ENCODE results near the gene SALL1.

SALL1 gene

DNA sequence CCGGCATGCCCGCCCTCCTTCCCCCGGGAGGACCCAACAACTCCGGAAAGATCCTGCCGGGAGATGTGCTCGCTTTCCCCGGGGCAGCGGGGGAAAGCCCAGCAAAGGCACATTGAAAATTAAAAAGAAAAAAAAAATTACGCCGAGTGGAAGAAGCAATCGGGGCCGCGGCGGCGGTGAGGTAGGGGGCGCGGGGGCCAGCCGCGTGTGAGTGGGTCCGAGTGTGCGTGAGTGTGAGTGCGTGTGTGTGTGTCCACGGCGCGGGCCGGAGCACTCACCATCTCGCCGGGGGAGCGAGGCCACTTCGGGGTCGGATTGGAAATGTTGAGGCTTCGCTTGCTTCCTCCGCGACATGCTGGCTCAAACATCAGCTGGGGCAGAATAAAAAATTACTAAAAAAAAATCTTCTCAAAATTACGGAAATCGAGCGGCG, at the start of gene SALL1:
TSS of gene SALL1 (minus strand) at position 383 of the 433 bp plus-strand sequence. CDS start at position 354, 29 bp downstream.
- DNase-seq (ENCODE audit: low spot score) = peak; percentile 46

DNA sequence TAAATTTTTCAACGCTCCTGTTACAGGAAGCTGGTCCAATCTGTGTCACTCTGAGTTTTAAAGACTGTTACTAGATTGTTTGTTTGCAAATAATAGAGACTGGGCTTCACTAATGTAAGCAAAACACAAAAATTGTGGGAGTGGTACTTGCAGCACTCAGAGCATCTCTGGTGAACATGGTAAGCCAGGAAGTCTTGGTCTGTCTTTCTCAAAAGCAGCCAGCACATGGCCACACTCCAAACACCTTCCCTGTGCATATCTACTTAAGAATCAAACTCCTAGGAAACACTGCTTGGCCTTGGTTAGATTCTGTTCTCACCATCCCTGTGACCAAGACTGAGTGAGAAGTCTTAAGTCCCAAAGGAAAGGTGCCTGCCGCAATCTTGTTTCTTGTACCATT, 49.7 kb upstream of the SALL1 start:
- DNase-seq (ENCODE audit: low spot score) = no peak

DNA sequence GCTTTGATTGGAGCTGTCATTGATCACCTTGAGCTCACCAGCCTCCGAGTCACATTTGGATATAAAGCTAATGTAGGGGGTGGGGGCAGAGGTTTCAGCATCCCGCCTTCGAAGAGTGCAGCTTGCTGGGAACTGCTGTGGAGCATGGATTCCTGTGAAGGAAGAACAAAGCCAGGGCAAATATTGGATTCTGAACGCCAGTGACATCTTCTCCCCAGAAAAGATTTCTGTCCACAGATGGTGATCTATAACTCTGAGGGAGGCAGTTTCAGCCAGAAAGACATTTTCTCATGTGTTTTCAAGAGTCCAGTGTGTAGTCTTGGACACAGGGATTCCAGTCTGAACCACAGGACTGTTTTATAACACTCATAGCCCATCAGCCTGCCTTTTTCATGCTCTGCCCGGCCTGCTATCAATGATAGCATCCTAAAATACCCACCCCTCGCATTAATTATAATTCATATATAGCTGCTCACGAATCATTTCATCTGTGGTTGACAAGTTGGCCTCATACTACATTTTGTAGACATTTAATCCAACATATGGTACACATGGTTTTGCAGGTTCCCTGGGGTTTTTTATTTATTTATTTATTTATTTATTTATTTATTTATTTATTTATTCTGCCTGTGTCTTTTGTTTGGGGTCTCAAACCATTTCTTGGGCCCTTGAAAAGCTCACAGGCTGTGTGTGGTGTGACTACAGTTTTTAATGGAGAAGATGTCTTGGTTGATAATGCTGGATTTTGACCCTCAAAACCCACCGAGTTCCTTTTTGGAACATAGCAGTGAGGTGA, 47.1 kb upstream of the SALL1 start:
- no peak for DNase-seq (ENCODE audit: low spot score)

DNA sequence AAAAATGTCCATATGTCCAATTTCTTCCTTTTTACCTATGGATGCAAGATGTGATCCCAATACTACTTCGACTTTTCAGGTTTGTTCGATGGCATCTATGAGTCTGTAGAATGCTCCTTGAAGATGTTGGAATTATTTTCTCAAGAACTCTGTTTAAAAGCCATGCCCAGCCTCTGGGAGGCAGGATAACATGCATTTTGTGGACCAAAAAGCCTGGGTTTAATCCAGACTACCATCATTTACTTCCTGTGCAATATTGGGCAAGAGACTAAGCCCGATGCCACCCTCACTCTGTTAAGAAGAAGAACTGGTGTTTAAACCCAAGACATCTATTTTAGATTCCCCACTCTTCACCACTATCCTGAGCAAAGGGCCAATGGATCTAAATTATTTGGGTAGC, 42.8 kb upstream of the SALL1 start:
- DNase-seq (ENCODE audit: low spot score) = no peak

DNA sequence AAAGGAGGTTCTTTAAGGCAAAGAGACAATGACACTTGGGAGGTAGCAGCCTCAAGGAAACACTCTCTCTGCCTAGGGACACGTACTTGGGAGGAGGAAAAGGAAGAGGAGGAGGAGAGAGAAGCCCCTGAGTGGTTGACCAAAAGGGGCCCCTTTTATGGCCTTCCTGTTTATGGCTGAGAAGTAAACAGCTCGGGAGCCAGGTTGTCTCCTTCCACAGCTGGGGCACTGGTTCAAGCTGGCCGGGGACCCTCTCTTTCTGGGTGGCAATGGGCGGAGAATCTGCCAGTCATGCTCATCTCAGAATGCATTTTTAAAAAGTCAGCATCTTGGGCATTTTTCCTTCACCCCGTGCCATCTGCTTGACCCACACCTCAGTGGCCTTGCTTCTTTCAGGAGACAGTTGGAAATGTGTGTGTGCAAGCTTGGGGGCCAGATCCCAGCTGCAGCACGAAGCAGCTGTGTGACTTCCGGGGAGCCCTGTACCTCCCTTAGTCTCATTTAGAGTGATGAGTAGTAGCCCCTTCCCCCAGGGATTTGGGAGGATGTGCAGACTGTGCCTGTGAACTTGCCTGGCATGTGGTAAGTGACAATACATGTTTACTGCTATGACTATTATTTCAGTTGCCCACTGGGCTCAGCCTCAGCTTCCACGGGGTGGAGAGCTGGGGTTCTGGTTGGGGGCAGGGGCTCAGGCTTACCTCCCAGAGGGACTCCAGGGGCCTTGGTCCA, 33.8 kb upstream of the SALL1 start:
- no peak for DNase-seq (ENCODE audit: low spot score)

DNA sequence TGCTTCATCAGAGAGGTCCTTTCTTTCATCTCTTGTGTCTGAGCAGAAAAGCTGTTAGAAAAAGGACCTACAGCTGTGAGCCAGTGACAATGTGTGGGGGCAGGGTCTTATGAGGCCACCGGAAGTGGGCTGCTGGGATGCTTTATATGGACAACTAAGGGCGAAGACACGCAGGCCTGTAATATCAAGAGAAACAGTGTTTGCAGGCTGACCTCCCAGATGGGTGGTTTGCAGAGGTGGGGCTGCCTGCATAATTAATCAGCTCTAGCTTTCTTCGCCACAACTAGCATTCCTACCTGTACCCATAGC, 30.4 kb upstream of the SALL1 start:
- no peak for DNase-seq (ENCODE audit: low spot score)

DNA sequence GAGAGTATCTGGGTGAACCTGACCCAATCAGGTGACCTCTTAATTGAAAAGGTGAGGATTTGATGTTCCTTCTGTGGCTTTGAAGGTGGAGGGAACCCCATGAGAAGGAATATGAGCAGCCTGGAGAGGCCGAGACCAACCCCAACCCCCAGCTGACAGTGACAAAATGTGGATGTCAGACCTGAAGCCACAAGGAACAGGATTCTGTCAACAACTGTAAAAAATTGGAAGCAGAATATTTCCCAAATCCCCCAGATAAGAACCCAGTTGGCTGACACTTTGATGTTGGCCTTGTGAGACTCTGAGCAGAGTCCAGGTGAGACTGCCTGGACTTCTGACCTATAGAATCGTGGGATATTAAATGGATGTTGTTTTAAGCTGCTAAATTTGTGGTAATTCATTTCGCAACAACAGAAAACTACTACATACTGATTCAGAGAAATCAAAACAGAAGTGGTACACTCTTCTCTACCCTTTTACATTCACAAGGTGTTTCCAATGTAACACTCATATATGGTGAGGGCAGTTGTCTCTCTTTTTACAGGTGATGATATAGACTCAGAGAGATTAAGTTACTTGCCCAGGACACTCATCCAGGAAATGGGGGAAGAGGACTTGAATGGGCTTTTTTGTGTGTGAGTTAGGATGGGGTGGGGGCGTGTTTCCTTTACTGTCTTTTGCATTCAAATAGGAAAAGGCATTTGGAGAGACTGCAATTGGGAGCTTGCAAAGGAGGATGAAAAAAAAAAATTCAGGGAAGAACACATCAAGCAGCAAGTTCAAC, 29.8 kb upstream of the SALL1 start:
- no peak for DNase-seq (ENCODE audit: low spot score)

DNA sequence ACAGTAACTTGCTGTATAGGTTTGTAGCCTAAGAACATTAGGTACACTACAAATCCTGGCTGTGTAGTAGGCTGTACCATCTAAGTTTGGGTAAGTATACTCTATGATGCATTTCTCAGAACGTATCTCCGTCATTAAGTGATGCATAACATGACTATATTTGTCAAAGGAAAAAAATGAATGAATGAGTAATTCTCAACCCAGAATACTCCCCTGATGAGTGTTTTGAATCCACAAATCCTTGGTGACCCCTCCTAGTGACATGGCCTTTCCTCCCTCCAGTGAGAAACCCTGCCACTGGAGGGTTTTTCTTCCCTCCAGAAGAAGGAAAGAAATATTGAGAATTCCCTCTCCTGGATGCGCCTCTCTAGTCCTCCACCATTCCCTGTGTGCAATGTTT, 24.0 kb upstream of the SALL1 start:
- DNase-seq (ENCODE audit: low spot score) = no peak

DNA sequence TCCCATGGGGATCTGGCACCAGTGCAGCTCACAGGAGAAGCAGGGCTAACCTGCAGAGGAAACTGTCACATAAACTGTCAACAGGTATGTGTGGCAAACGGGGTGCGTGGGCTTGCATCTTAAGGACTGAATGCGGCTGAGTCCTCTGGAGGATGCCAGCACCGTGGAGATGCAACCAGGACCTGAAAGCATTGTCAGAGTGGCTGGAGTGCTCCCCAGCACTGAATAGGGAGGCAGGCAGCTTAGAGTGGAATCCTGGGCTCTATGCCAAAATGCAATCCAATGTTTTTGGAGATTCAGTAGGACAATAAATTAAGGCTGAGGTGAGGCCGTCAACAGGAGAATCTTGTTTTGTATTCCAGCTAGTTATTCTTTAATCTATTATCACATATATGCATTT, 21.3 kb upstream of the SALL1 start:
- no peak for DNase-seq (ENCODE audit: low spot score)

DNA sequence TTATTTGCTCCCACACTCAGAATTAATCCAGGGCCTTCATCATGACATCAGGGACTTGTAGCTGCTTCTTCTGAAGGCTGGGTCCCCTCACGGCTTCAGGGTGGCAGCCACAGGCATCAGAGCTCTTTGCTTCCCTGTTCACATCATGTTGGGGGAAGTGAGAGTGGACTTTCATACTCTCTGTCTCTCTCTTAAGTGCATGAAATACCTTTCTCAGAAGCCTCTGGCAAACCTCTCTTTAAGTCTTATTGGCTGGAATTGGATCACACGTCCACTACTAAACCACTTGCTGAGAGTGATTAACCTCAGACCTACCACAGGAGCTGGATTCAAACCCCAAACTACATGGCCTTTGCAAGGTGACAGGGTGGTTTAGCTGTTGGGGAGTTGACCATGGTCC, 17.7 kb upstream of the SALL1 start:
- DNase-seq (ENCODE audit: low spot score) = no peak

DNA sequence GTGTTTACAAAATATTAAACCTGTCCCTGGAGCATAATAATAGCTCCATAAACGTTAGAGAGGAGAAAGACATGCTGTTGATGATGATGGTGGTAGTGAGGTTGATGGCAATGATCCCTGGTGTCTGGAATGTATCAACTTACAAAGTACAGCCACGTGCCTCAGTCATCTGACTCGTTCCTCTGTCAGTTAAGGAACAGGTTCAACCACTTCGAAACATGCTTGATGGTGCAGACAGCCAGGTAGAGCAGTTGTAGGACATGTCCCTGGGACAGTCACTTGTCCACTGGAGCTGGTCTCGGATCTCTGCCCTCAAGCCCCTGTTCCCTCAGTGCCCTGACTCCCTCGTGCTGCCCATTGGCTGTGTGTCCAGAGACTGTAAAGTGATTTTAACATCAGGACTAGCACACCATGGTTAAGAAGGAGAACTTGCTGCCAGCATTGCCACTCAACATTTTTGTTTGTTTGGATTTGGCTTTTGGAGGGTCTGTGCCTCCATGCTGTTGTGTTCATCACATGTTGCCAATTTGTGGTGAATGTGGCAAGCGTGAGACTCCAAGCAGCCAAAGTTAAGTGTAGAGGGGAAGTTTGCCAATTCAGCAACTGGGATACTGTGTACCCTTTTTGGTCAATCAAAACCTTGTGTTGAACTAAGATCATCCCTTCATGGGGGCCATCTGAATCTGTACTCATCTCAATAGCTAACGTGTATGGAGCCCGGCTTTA, 16.3 kb upstream of the SALL1 start:
- no peak for DNase-seq (ENCODE audit: low spot score)

DNA sequence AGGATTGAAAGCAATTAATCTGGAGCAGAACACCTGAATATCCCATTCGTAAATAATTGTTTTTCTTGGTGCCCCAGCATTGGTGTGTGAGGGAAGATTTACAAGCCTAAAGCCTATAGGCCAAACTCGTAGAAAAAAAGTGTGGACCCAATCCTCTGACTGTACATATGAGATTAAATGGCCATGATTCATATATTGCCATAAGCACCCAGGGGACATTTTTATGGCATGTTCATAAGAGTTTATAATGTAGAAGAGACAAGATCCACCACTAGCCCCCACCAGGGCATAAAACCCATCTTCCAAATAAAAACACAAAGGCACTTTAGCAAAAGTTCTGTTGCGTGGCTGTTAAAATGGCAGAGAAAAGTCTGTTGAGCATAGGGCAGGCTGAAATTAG, 15.5 kb upstream of the SALL1 start:
- no peak for DNase-seq (ENCODE audit: low spot score)

DNA sequence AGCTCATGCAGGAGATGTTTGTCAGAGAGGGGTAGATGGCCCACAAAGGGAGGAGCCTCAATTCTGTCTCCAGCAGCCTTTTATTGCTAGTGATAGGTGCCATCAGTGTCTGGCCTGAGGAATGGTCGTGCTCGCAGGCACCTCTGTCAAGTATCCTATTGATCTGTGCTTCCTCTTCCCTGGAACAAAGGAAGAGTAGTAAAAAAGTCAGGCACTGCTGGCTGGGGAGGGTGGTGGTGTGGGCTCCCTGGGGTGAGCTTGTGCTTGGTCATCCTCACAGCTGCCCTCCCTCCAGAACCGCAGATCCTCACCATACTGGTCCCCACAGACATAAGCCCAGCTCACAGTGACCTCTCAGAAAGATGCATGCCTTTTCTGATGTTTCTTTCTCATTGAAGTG, 15.0 kb upstream of the SALL1 start:
- no peak for DNase-seq (ENCODE audit: low spot score)

DNA sequence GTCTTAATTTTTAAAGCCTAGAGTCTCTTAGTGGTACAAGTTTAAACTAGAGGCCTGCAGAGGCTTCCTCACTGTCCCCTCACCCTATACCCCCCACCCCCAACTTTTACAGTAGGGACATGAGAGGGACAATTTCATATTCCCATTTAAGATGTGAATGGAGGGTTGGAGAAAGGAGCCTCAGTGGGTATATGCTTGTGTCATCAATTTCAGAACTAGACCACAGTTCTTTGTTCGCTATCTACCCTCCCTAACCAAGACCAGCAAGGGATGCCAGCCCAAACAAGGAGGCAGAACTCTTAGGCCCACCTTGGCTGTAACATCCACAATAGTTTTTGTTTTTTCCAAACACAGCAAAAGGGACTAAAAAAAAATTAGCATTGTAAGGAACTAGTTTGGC, 14.0 kb upstream of the SALL1 start:
- no peak for DNase-seq (ENCODE audit: low spot score)

DNA sequence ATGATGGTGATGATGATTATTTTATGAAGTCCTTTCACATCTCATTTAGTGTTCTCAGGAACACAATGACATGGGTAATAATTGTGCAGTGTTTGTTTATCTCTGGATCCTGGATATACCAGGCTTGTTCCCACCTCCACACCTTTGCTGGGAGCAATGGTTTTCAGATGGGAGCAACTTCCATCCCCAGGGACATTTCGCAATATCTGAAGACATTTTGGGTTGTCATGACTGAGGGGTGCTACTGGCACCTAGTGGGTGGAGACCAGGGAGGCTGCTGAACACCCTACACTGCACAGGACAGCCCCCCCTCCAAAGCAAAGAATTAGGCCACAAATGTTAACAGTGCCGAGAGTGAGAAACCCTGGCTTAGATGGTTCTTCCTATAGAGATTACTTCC, 13.5 kb upstream of the SALL1 start:
- no peak for DNase-seq (ENCODE audit: low spot score)

DNA sequence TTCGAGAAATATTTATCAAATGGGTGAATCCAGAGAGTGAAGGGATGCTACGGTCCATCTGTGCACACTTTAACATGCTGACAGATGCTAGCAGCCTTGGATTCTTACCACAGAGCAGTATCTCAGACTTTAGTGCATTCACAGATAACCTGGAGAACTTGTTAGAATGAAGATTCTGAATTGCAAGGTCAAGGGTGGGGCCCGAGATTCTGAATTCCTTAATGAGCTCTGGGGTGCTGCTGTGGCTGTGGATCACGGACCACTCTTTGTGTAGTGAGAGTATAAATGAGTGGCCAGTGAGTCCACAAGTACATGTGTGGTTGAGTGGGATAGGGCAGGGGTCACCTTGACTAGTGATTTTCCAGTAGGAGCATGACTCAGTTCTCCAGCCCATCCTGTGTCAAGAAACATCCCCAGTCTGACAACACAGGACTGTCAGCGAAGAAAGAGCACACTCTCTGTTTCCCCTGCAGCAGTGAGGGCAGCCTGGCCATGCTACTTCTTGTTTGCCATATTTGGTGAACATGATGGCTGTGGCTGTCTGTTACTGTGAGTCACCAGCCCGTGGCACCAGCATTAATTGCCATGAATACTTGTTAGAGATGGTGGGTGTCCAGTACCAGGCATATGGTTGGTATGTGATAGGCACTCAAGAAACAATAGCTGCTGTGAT, 13.0 kb upstream of the SALL1 start:
- DNase-seq (ENCODE audit: low spot score) = peak; percentile 38

DNA sequence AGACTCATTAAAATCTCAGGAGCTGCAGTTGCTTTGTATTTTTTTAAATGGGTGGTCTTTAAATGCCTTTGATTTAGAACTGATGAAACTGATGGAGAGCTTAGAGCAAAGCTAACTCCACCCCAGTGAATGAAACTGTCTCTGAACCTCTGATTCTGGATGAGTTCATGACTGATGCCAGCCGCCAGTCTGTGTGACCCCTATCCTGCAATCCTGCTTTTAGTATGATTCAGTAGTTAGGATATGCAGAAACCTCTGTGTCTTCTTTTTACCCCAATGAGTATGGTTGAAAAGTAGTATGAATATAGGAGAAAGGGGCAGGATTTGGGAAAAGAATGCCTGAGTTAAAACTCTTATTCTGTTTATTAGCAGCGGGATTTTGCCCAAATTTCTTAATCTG, 12.3 kb upstream of the SALL1 start:
- no peak for DNase-seq (ENCODE audit: low spot score)

DNA sequence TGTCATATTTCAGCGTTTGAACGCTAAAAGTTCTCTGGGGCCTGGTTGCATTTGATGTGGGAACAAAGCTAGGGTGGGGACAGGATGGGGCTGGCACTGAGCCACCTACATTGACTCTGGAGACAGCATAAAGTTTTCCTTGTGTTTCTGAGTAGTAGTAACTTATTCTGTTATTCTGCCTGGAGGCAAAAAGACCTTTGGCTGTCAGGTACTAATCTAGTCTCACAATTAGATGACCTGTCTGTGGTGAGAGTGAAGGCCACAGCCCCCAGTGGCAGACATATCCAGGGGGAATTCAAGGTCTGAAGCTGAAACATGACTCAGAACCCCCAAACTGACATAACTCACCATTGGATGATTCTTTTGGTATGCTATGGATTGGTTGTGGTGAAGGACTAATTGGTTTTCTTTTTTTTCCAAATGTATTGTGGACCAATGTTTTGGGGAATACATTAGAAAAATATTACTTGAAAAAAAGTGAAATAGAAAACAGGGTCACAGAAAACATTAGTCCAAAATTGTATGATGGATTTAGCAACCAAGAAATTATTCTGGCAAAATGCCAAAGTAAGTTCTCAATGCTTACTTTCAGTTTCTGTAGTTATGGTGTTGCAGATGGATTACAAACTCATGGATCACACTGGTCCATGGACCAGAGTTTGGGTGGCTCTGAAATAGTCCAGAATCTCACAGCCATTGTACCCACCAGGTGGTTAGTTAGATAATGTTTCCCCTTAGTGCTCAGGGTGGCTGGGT, 10.5 kb upstream of the SALL1 start:
- DNase-seq (ENCODE audit: low spot score) = no peak

DNA sequence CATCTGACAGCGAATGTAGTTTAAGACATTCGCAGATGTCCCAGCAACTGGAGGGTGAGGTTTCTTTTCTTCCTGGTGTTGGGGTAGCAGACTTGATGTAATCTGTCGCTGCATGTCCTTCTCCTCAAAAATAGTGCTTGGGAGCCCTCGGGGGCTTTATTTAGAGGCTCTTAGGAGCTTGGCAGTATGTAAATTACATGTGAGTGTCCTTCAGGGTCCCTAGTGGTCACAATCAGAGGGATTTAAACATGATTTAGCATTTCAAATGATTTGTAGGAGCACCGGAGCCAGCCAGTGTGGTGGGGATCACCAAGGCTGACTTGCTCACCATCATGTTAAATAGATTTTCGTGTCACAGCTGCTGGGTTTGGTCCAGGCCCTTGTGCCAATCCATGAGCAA, 8.8 kb upstream of the SALL1 start:
- no peak for DNase-seq (ENCODE audit: low spot score)

DNA sequence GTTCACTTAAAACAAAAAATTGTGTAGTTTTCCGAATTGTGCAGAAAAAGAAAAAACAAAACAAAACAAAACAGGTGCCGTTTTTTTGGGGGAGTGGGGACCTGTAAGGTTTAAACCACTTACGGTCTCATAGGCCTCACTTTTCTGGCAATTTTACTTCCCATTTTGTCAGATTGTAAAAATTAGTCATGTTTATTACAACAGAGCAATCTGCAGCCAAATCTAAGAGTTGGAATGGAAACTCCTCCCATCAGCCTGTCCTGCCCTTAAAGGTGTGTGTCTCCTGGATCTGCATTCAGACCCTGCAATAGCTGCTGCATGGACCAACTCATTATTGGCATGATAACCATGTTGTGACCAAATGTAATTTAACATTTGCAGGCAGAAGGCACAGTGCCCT, 8.2 kb upstream of the SALL1 start:
- DNase-seq (ENCODE audit: low spot score) = no peak

DNA sequence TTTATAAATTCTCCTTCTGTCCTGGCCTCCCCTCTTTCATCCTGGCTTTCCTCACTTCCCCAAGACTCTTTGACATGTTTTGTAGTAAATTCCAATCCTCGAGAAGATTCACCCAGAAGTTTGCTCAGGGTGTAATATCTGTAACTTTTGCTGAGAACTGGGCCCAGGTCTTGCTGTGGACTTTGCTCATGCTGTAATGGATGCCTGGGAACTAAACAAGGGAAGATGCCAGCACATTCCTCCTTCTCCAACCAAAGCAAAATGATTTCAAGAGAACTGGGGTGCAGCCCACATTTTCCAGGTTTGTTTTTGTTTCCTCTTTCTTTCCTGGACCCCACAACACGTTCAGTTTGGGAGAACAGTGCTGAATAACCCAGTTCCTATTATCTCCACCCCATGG, 6.6 kb upstream of the SALL1 start:
- DNase-seq (ENCODE audit: low spot score) = no peak
